HG02571 (cell line): ENCODE data around the gene TTL.
"Not testable (repeated sequence)": the region's sequence is repeated elsewhere in the genome, so short reads cannot be mapped to it uniquely, and the experiment has no call there.

ENCODE experiments used
- ATAC-seq: cut with Tn5 transposase; IDR thresholded peaks from one replicate; pipeline ENCODE4 v1.9.1; 2021; ENCODE audit warnings: mild to moderate bottlenecking, moderate library complexity; ENCODE audit not compliant: unreplicated experiment

Gene TTL

GRCh38 chr2:112481528-112482233 is at the start of gene TTL:
Gene TTL, plus strand, starts transcription at chr2:112482156. Its CDS starts 189 bp downstream, at chr2:112482345.
- peak; percentile 62 for ATAC-seq

- ATAC-seq = not testable (repeated sequence)
Measured at GRCh38 chr2:112432390-112432734, 49.6 kb upstream of the TTL start.

GRCh38 chr2:112432735-112433479 is 49.0 kb upstream of the TTL start:
- peak; percentile 28 for ATAC-seq

GRCh38 chr2:112433480-112433879 is 48.5 kb upstream of the TTL start, which contains the start of gene RGPD8:
Gene RGPD8, minus strand, starts transcription at chr2:112433645. Its CDS starts 192 bp downstream, at chr2:112433453.
- peak; percentile 96 for ATAC-seq

- ATAC-seq = no peak
Measured at GRCh38 chr2:112433932-112434730, 47.8 kb upstream of the TTL start.

- ATAC-seq = not testable (repeated sequence)
Measured at GRCh38 chr2:112434890-112435715, 46.9 kb upstream of the TTL start.

- not testable (repeated sequence) for ATAC-seq
Measured at GRCh38 chr2:112435716-112436431, 46.1 kb upstream of the TTL start.

GRCh38 chr2:112436993-112437392 is 45.0 kb upstream of the TTL start:
- not testable (repeated sequence) for ATAC-seq

- ATAC-seq = not testable (repeated sequence)
Measured at GRCh38 chr2:112437405-112437831, 44.5 kb upstream of the TTL start.

GRCh38 chr2:112438603-112439261 is 43.2 kb upstream of the TTL start:
- ATAC-seq = not testable (repeated sequence)

GRCh38 chr2:112444256-112444655 is 37.7 kb upstream of the TTL start:
- not testable (repeated sequence) for ATAC-seq

GRCh38 chr2:112449854-112450253 is 32.1 kb upstream of the TTL start:
- no peak for ATAC-seq

- ATAC-seq = no peak
Measured at GRCh38 chr2:112451317-112451716, 30.6 kb upstream of the TTL start.

GRCh38 chr2:112454586-112454985 is 27.4 kb upstream of the TTL start:
- ATAC-seq = no peak

- no peak for ATAC-seq
Measured at GRCh38 chr2:112459372-112459771, 22.6 kb upstream of the TTL start.

- no peak for ATAC-seq
Measured at GRCh38 chr2:112462178-112462577, 19.8 kb upstream of the TTL start.

- ATAC-seq = no peak
Measured at GRCh38 chr2:112463256-112463655, 18.7 kb upstream of the TTL start.

GRCh38 chr2:112465382-112465781 is 16.6 kb upstream of the TTL start:
- no peak for ATAC-seq

- ATAC-seq = no peak
Measured at GRCh38 chr2:112472547-112473263, 9.3 kb upstream of the TTL start.
